ENCODE results near the gene LZTS2. TPM values are rescaled to one million over a fixed set of nuclear protein-coding genes. Genes with fewer than 3 reads are reported as not detected.

Gene LZTS2
- total and polyA plus RNA-seq, 7 donors, result 10.9 to 169 (median 82.3) TPM

GRCh38 chr10:100969187-100970075, 30.2 kb upstream of the LZTS2 start, which contains the start of gene SEMA4G:
Gene SEMA4G, plus strand, starts transcription at chr10:100969504. Its CDS starts 3,409 bp downstream, at chr10:100972913.
- TF ChIP-seq POLR2A (IDR thresholded peaks at IDR 0.05), result no peak
- no peak for TF ChIP-seq POLR2AphosphoS5 (IDR thresholded peaks at IDR 0.05)
- no peak for TF ChIP-seq EP300 (IDR thresholded peaks at IDR 0.05)
- TF ChIP-seq CTCF (IDR thresholded peaks at IDR 0.05), result peak; percentile 53 to 79 (median 76)
- 1 to 2% methylated on average over 69 to 70 of the region's 70 CpGs for WGBS, 2 donors
- Histone ChIP-seq H3K9me3 (no peaks in the 10 kb centered on the region), H3K27ac (peak within 1 kb of the TSS in 2 of 4 donors; percentile 22 to 48), H3K4me3 (peak within 1 kb of the TSS; percentile 39 to 62 (median 53)), H3K27me3 (peaks cover 0 to 10% (median 0%) of the 10 kb centered on the region in 3 donors), H3K4me1 (peaks cover 0 to 18% (median 17%) of the 10 kb centered on the region in 4 donors), H3K36me3 (peaks cover 0 to 14% (median 0%) of the 10 kb centered on the region in 4 donors)
- peak; percentile 78 for DNase-seq
- intact Hi-C loops (cut with DNase I), result loop anchor here (2.0 kb wide), 1 partner anchor 43 kb away; no protein-coding TSS in a partner anchor

DNA sequence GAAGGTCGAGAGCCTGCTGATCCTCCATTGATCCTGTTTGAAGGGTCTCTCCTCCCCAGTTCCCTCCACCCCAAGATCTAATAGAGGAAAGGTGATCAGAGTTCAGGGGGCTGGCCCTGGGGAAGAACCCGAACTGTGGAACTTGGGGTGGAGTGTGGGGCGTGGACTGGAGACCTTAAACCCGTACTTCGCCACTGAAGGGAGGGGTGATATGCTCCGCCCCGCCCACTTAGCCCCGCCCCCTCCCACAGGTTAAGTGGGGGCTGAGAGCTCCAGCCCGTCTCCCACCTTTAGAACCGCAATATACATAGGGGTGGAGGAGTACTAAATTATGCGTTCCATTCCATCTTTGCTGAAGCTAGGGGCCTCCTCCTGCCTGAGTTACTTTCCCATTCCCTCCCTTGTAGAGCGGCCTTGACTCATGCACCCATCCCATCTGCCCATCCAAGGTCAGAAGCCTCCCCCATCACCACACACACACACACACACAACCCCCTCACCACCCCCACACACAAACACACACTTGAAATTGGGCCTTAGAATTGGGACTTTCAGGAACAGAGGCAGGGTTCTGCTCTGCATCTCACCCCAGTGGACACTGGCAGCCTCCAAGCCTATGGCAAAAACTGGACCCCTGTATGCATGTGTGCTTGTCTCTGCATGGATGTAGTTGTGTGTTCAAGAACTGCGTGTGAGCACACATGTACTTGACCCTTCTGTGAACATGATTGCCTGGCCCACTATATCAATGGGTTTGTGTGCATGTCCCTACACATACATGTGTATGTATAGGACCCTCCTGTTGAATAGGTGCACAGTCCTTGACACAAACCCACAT, 29.3 kb upstream of the LZTS2 start:
- H3K27me3 ChIP-seq, result peaks cover 0 to 10% (median 0%) of the 10 kb centered on the region in 3 donors
- peak overlapping the region in 1 of 4 donors; percentile 48 for H3K27ac ChIP-seq
- peaks cover 0 to 7% (median 0%) of the 10 kb centered on the region in 4 donors for H3K36me3 ChIP-seq
- DNase-seq, result peak; percentile 66
- 15 to 34% methylated on average over 13 of the region's 13 CpGs for WGBS, 2 donors
- H3K9me3 ChIP-seq, result no peaks in the 10 kb centered on the region
- H3K4me3 ChIP-seq, result peak overlapping the region; percentile 39 to 62 (median 53)
- TF ChIP-seq POLR2AphosphoS5 (IDR thresholded peaks at IDR 0.05), result no peak
- no peak for TF ChIP-seq CTCF (IDR thresholded peaks at IDR 0.05)
- no peak for TF ChIP-seq POLR2A (IDR thresholded peaks at IDR 0.05)
- TF ChIP-seq EP300 (IDR thresholded peaks at IDR 0.05), result no peak
- peaks cover 0 to 18% (median 17%) of the 10 kb centered on the region in 4 donors for H3K4me1 ChIP-seq
- intact Hi-C loops (cut with DNase I), result no loop called here

GRCh38 chr10:100970914-100971811, 28.4 kb upstream of the LZTS2 start:
- Histone ChIP-seq H3K27ac (no peak overlapping the region), H3K4me1 (peaks cover 0 to 18% (median 17%) of the 10 kb centered on the region in 4 donors), H3K36me3 (peaks cover 0 to 7% (median 0%) of the 10 kb centered on the region in 4 donors), H3K27me3 (peaks cover 0 to 10% (median 0%) of the 10 kb centered on the region in 3 donors), H3K4me3 (no peak overlapping the region), H3K9me3 (no peaks in the 10 kb centered on the region)
- peak; percentile 41 for DNase-seq
- WGBS, 2 donors, result 15 to 63% methylated on average over 4 of the region's 4 CpGs
- TF ChIP-seq POLR2AphosphoS5 (IDR thresholded peaks at IDR 0.05) (no peak), POLR2A (IDR thresholded peaks at IDR 0.05) (no peak), CTCF (IDR thresholded peaks at IDR 0.05) (no peak), EP300 (IDR thresholded peaks at IDR 0.05) (no peak)
- intact Hi-C loops (cut with DNase I), result no loop called here
